ENCODE measurements around the gene MEF2A. TPM values are rescaled to one million over a fixed set of nuclear protein-coding genes. Genes with fewer than 3 reads are reported as not detected.
A peak's percentile ranks its signal among the peaks of the same experiment; 100 is the strongest.

Gene MEF2A
- total and polyA plus RNA-seq, 9 of the 15 experiments (the other 6 are each of a cell fraction or from before 2014, with no cell fraction given) = 1.6 to 18.7 (median 8.7) TPM

GRCh38 chr15:99703603-99704443, 138.0 kb downstream of the MEF2A start (continued):
- peak; percentile 73 for TF ChIP-seq POLR2H (tag; IDR thresholded peaks at IDR 0.05; ENCODE audit: low read depth)
- TF ChIP-seq, protein P1, sequence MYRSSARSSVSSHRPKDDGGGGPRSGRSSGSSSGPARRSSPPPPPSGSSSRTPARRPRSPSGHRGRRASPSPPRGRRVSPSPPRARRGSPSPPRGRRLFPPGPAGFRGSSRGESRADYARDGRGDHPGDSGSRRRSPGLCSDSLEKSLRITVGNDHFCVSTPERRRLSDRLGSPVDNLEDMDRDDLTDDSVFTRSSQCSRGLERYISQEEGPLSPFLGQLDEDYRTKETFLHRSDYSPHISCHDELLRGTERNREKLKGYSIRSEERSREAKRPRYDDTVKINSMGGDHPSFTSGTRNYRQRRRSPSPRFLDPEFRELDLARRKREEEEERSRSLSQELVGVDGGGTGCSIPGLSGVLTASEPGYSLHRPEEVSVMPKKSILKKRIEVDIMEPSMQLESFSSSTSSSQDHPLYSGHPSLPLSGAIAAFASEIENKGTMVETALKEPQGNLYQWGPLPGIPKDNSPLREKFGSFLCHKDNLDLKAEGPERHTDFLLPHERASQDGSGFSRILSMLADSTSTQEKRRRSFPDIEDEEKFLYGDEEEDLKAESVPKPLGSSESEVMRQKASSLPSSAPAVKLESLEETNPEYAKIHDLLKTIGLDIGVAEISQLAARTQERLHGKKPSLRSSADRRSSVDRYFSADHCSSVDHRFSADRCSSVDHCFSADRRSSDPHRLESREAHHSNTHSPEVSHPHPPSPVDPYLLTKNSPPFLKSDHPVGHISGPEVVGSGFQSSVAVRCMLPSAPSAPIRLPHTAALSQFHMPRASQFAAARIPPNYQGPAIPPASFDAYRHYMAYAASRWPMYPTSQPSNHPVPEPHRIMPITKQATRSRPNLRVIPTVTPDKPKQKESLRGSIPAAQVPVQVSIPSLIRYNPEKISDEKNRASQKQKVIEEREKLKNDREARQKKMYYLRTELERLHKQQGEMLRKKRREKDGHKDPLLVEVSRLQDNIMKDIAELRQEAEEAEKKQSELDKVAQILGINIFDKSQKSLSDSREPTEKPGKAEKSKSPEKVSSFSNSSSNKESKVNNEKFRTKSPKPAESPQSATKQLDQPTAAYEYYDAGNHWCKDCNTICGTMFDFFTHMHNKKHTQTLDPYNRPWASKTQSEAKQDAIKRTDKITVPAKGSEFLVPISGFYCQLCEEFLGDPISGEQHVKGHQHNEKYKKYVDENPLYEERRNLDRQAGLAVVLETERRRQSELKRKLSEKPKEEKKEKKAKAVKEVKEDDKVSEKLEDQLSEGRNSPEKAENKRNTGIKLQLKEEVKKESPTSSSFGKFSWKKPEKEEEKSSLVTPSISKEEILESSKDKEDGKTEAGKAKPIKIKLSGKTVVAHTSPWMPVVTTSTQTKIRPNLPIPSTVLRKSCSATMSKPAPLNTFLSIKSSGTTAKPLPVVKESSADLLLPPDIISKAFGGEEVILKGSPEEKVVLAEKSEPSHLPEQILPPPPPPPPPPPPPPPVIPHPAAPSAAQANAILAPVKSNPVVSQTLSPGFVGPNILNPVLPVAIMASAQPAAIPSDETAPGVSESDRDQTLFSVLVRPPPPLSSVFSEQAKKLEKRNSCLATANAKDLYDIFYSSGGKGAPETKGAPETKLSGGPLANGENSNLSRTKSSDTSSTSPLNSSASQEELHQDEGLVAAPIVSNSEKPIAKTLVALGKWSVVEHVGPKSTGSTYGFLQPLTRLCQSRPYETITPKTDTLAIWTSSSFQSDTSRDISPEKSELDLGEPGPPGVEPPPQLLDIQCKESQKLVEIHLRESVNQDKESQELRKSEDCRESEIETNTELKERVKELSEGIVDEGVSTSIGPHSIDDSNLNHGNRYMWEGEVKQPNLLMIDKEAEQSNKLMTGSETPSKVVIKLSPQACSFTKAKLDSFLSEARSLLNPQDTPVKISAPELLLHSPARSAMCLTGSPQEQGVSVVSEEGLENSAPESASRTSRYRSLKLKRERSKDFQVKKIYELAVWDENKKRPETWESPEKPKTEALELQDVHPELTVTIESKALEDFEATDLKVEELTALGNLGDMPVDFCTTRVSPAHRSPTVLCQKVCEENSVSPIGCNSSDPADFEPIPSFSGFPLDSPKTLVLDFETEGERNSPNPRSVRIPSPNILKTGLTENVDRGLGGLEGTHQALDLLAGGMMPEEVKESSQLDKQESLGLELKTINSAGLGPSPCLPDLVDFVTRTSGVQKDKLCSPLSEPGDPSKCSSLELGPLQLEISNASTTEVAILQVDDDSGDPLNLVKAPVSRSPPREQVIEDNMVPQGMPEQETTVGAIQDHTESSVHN (IDR thresholded peaks at IDR 0.05; ENCODE audit: borderline replicate concordance in 1 of 2, low read depth in 1 of 2) = peak in 1 of 2 experiments; percentile 71; a peak in 2 of 4 replicates
- TF ChIP-seq FOXA3 (CRISPR knock-in tag; conservative IDR thresholded peaks at IDR 0.05 in 1 of 2, IDR thresholded peaks at IDR 0.05 in 1 of 2) = peak in 1 of 2 experiments; percentile 57; a peak in 2 of 4 replicates
- peak; percentile 11 for TF ChIP-seq BRD9 (IDR thresholded peaks at IDR 0.05; ENCODE audit: low read depth, partially characterized antibody)
- 0 out of 2 replicates have a peak, but pooled peaks have one; percentile 15 for TF ChIP-seq DEAF1 (CRISPR knock-in tag; IDR thresholded peaks at IDR 0.05)
- TF ChIP-seq ARID3A (IDR thresholded peaks at IDR 0.05; ENCODE audit: borderline replicate concordance, low read depth, low read length) = peak; percentile 89
- no peak for TF ChIP-seq ZNF707 (CRISPR knock-in tag; conservative IDR thresholded peaks at IDR 0.05)
- TF ChIP-seq CEBPG (CRISPR knock-in tag; IDR thresholded peaks at IDR 0.05) = peak; percentile 53; the same call in 1 of the 2 replicates
- peak; percentile 94 to 99 for TF ChIP-seq CEBPG (tag; conservative IDR thresholded peaks at IDR 0.05 in 1 of 2, IDR thresholded peaks at IDR 0.05 in 1 of 2)
- no peak for TF ChIP-seq HNRNPLL (IDR thresholded peaks at IDR 0.05; ENCODE audit: low read depth, low read length, poor library complexity, severe bottlenecking)
- peak; percentile 88 to 90 for TF ChIP-seq FOXK2 (conservative IDR thresholded peaks at IDR 0.05 in 1 of 2, IDR thresholded peaks at IDR 0.05 in 1 of 2; ENCODE audit: low read depth in 2 of 2)

Measured in K562 (cell line).